Measurements from ENCODE around the gene SUSD3.

The SUSD3 gene

GRCh38 chr9:93126151-93126781 is 67.8 kb downstream of the SUSD3 start:
- no peak for DNase-seq (ENCODE audit: low read depth in 1 of 2, low spot score in 1 of 2)
- Histone ChIP-seq H3K4me3 (replicated peaks; ENCODE audit: insufficient read depth, low read length) (no peak overlapping the region), H3K27me3 (ENCODE audit: insufficient read depth, poor library complexity, severe bottlenecking) (no peaks in the 10 kb centered on the region), H3K27ac (replicated peaks) (no peak overlapping the region)
- TF ChIP-seq GABPA (IDR thresholded peaks at IDR 0.05; ENCODE audit: low read depth) (no peak), SPI1 (IDR thresholded peaks at IDR 0.05; ENCODE audit: borderline replicate concordance, low read depth) (no peak), POLR2AphosphoS5 (IDR thresholded peaks at IDR 0.05; ENCODE audit: low read depth) (no peak), CTCF (IDR thresholded peaks at IDR 0.05; ENCODE audit: insufficient read depth, low read length) (no peak), REST (IDR thresholded peaks at IDR 0.05; ENCODE audit: insufficient replicate concordance, low read depth) (no peak)

- Histone ChIP-seq H3K27me3 (ENCODE audit: insufficient read depth, poor library complexity, severe bottlenecking) (no peaks in the 10 kb centered on the region), H3K4me3 (replicated peaks; ENCODE audit: insufficient read depth, low read length) (no peak overlapping the region), H3K27ac (replicated peaks) (peak overlapping the region; percentile 67)
- no peak for TF ChIP-seq CTCF (IDR thresholded peaks at IDR 0.05; ENCODE audit: insufficient read depth, low read length)
- TF ChIP-seq SPI1 (IDR thresholded peaks at IDR 0.05; ENCODE audit: borderline replicate concordance, low read depth): peak; percentile 20; the same call in 1 of the 2 replicates
- DNase-seq (ENCODE audit: low read depth in 1 of 2, low spot score in 1 of 2): no peak
These were observed 68.4 kb downstream of the SUSD3 start for GRCh38 chr9:93126825-93127368.

- TF ChIP-seq SPI1 (IDR thresholded peaks at IDR 0.05; ENCODE audit: borderline replicate concordance, low read depth): peak; percentile 20; the same call in 1 of the 2 replicates
- no peak for TF ChIP-seq REST (IDR thresholded peaks at IDR 0.05; ENCODE audit: insufficient replicate concordance, low read depth)
- no peak for DNase-seq (ENCODE audit: low read depth in 1 of 2, low spot score in 1 of 2)
- Histone ChIP-seq H3K27me3 (ENCODE audit: insufficient read depth, poor library complexity, severe bottlenecking) (no peaks in the 10 kb centered on the region), H3K27ac (replicated peaks) (peak overlapping the region; percentile 67), H3K4me3 (replicated peaks; ENCODE audit: insufficient read depth, low read length) (no peak overlapping the region)
These were observed 69.0 kb downstream of the SUSD3 start for GRCh38 chr9:93127395-93127911.

- H3K27ac ChIP-seq (replicated peaks): peak overlapping the region; percentile 67
- no peak overlapping the region for H3K4me3 ChIP-seq (replicated peaks; ENCODE audit: insufficient read depth, low read length)
- no peak for DNase-seq (ENCODE audit: low read depth in 1 of 2, low spot score in 1 of 2)
- TF ChIP-seq CTCF (IDR thresholded peaks at IDR 0.05; ENCODE audit: insufficient read depth, low read length): no peak
- TF ChIP-seq REST (IDR thresholded peaks at IDR 0.05; ENCODE audit: insufficient replicate concordance, low read depth): no peak
- TF ChIP-seq SPI1 (IDR thresholded peaks at IDR 0.05; ENCODE audit: borderline replicate concordance, low read depth): no peak
- no peak for TF ChIP-seq GABPA (IDR thresholded peaks at IDR 0.05; ENCODE audit: low read depth)
- no peak; the same call in 1 of the 2 replicates for TF ChIP-seq POLR2AphosphoS5 (IDR thresholded peaks at IDR 0.05; ENCODE audit: low read depth)
- H3K27me3 ChIP-seq (ENCODE audit: insufficient read depth, poor library complexity, severe bottlenecking): no peaks in the 10 kb centered on the region
These were observed 69.7 kb downstream of the SUSD3 start for GRCh38 chr9:93128011-93128714.

Data from HL-60 (cell line).